ENCODE data around the gene SH3GL2. TPM values are rescaled to one million over a fixed set of nuclear protein-coding genes. Genes with fewer than 3 reads are reported as not detected.

The SH3GL2 gene
- total RNA-seq, 1 experiment from 2014 or later: 1.1 TPM

DNA sequence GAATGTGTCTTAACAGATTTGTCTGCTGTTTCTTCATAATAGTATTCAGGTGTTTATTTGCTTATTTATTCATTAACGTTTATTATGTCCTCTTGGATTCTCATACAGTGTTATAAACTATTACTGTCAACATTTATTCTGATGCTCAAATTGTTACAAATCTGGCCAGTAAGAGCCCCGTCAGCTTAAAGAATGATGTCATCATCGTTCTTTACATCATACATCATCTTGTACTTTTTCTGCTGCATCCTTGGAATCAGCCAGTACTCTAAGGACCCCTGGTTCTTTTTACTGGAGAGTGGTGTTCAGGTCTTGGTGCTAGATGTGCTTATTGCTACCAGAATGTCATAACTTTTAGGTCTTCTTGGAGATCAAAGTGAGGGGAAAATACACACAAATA, 86.6 kb downstream of the SH3GL2 start:
- intact Hi-C loops (cut with micrococcal nuclease; ENCODE audit: unreplicated experiment): no loop called here
- no peaks in the 10 kb centered on the region for H3K36me3 Mint-ChIP-seq (ENCODE audit: insufficient read depth, unreplicated experiment)
- TF ChIP-seq, protein P1, sequence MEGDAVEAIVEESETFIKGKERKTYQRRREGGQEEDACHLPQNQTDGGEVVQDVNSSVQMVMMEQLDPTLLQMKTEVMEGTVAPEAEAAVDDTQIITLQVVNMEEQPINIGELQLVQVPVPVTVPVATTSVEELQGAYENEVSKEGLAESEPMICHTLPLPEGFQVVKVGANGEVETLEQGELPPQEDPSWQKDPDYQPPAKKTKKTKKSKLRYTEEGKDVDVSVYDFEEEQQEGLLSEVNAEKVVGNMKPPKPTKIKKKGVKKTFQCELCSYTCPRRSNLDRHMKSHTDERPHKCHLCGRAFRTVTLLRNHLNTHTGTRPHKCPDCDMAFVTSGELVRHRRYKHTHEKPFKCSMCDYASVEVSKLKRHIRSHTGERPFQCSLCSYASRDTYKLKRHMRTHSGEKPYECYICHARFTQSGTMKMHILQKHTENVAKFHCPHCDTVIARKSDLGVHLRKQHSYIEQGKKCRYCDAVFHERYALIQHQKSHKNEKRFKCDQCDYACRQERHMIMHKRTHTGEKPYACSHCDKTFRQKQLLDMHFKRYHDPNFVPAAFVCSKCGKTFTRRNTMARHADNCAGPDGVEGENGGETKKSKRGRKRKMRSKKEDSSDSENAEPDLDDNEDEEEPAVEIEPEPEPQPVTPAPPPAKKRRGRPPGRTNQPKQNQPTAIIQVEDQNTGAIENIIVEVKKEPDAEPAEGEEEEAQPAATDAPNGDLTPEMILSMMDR (IDR thresholded peaks at IDR 0.05; ENCODE audit: unreplicated experiment): no peak
- no peaks in the 10 kb centered on the region for H3K4me1 Mint-ChIP-seq (ENCODE audit: low read depth, unreplicated experiment)
- no peak overlapping the region for H3K4me3 Mint-ChIP-seq (ENCODE audit: low read depth, unreplicated experiment)
- H3K27ac Mint-ChIP-seq (ENCODE audit: unreplicated experiment): no peak overlapping the region
- CTCF ChIA-PET: no interaction called here
- DNase-seq: no peak
- H3K9me3 Mint-ChIP-seq (ENCODE audit: low read depth, unreplicated experiment): no peaks in the 10 kb centered on the region
- H3K27me3 Mint-ChIP-seq (ENCODE audit: unreplicated experiment): peaks cover 13% of the 10 kb centered on the region
- no TSS peak for BruUV-seq (replicated peaks)

DNA sequence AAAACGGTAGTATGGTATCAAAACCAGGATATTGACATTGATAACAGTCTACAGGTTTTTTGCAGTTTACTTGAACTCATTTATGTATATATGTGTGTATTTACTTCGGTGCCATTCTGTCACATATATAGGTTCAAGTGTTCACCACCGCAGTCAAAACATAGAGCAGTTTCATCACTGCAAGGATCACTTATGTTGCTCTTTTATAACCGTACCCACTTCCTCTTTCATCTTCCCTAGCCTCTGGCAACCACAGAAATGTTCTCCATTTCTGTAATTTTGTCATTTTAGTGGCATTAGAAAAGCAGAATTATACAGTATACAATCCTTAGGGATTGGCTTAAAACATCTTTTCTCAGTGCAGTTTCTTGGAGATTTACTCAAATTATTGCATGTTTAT, 90.3 kb downstream of the SH3GL2 start:
- Mint-ChIP-seq H3K4me3 (ENCODE audit: low read depth, unreplicated experiment) (no peak overlapping the region), H3K9me3 (ENCODE audit: low read depth, unreplicated experiment) (no peaks in the 10 kb centered on the region), H3K4me1 (ENCODE audit: low read depth, unreplicated experiment) (no peaks in the 10 kb centered on the region), H3K27me3 (ENCODE audit: unreplicated experiment) (peaks cover 32% of the 10 kb centered on the region), H3K36me3 (ENCODE audit: insufficient read depth, unreplicated experiment) (no peaks in the 10 kb centered on the region), H3K27ac (ENCODE audit: unreplicated experiment) (no peak overlapping the region)
- BruUV-seq (replicated peaks): no TSS peak
- TF ChIP-seq, protein P1 (IDR thresholded peaks at IDR 0.05; ENCODE audit: unreplicated experiment): no peak
- CTCF ChIA-PET: no interaction called here
- no peak for DNase-seq
- intact Hi-C loops (cut with micrococcal nuclease; ENCODE audit: unreplicated experiment): no loop called here

DNA sequence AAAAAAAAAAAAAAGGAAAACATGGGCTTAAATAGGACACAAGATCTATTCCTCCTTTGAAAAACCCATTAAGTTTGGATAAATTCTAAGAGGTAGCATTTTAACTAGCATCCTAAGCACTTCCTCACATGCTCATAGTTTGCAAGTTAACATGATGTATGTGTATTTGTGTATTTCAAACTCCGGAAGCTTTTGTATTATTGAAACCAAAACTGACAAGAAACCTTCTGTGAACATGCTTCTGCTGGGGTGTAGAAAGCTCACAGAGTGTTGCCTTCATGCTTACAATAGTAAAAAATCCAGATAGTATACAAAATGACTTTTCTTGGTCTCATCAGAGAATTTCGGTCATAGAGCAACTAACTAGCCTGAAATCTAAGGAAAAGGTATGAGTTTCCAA, 103.8 kb downstream of the SH3GL2 start:
- no peaks in the 10 kb centered on the region for H3K27me3 Mint-ChIP-seq (ENCODE audit: unreplicated experiment)
- TF ChIP-seq, protein P1 (IDR thresholded peaks at IDR 0.05; ENCODE audit: unreplicated experiment): no peak
- H3K27ac Mint-ChIP-seq (ENCODE audit: unreplicated experiment): no peak overlapping the region
- CTCF ChIA-PET: no interaction called here
- no peak for DNase-seq
- intact Hi-C loops (cut with micrococcal nuclease; ENCODE audit: unreplicated experiment): no loop called here
- H3K36me3 Mint-ChIP-seq (ENCODE audit: insufficient read depth, unreplicated experiment): no peaks in the 10 kb centered on the region
- H3K4me3 Mint-ChIP-seq (ENCODE audit: low read depth, unreplicated experiment): no peak overlapping the region
- H3K9me3 Mint-ChIP-seq (ENCODE audit: low read depth, unreplicated experiment): no peaks in the 10 kb centered on the region
- BruUV-seq (replicated peaks): no TSS peak
- no peaks in the 10 kb centered on the region for H3K4me1 Mint-ChIP-seq (ENCODE audit: low read depth, unreplicated experiment)

- DNase-seq: no peak
- CTCF ChIA-PET: no interaction called here
- intact Hi-C loops (cut with micrococcal nuclease; ENCODE audit: unreplicated experiment): no loop called here
- Mint-ChIP-seq H3K27me3 (ENCODE audit: unreplicated experiment) (no peaks in the 10 kb centered on the region), H3K9me3 (ENCODE audit: low read depth, unreplicated experiment) (no peaks in the 10 kb centered on the region), H3K4me3 (ENCODE audit: low read depth, unreplicated experiment) (no peak overlapping the region), H3K4me1 (ENCODE audit: low read depth, unreplicated experiment) (no peaks in the 10 kb centered on the region), H3K27ac (ENCODE audit: unreplicated experiment) (no peak overlapping the region), H3K36me3 (ENCODE audit: insufficient read depth, unreplicated experiment) (no peaks in the 10 kb centered on the region)
- TF ChIP-seq, protein P1 (IDR thresholded peaks at IDR 0.05; ENCODE audit: unreplicated experiment): no peak
- BruUV-seq (replicated peaks): no TSS peak
Measured at GRCh38 chr9:17688834-17689233, 110.0 kb downstream of the SH3GL2 start.

DNA sequence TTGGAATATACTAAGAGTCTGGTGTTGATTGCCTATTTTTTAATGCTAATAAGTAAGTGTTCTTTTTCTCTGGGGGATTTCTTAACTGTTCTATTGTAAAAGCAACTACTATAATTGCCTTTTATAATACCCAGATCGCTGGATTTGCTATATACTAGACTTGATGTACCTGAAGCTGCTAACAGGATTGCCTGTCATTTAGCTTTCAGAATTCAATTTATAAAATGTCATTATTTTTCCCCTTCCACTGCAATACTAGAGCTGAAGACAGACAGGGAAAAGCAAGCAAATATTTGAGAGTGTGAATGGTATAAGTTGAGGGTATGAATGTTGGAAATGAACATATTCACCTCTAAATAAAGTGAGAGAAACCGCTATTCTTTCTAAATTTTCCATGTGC, 115.5 kb downstream of the SH3GL2 start:
- Mint-ChIP-seq H3K27ac (ENCODE audit: unreplicated experiment) (no peak overlapping the region), H3K36me3 (ENCODE audit: insufficient read depth, unreplicated experiment) (no peaks in the 10 kb centered on the region), H3K4me1 (ENCODE audit: low read depth, unreplicated experiment) (no peaks in the 10 kb centered on the region), H3K4me3 (ENCODE audit: low read depth, unreplicated experiment) (no peak overlapping the region), H3K27me3 (ENCODE audit: unreplicated experiment) (peaks cover 8% of the 10 kb centered on the region), H3K9me3 (ENCODE audit: low read depth, unreplicated experiment) (no peaks in the 10 kb centered on the region)
- no peak for DNase-seq
- intact Hi-C loops (cut with micrococcal nuclease; ENCODE audit: unreplicated experiment): no loop called here
- TF ChIP-seq, protein P1 (IDR thresholded peaks at IDR 0.05; ENCODE audit: unreplicated experiment): no peak
- BruUV-seq (replicated peaks): no TSS peak
- CTCF ChIA-PET: no interaction called here
